ENCODE results near the gene SFMBT1. TPM values are rescaled to one million over a fixed set of nuclear protein-coding genes. Genes with fewer than 3 reads are reported as not detected.

The SFMBT1 gene
- total RNA-seq, 1 donor from 2014 or later = 6.5 TPM

- H3K27me3 Mint-ChIP-seq (ENCODE audit: unreplicated experiment) = no peaks in the 10 kb centered on the region
- no peak for DNase-seq
- no peak overlapping the region for H3K27ac Mint-ChIP-seq (ENCODE audit: unreplicated experiment)
- no peaks in the 10 kb centered on the region for H3K36me3 Mint-ChIP-seq (ENCODE audit: unreplicated experiment)
- H3K4me3 Mint-ChIP-seq (ENCODE audit: unreplicated experiment) = no peak overlapping the region
- peaks cover 2% of the 10 kb centered on the region for H3K9me3 Mint-ChIP-seq (ENCODE audit: unreplicated experiment)
- H3K4me1 Mint-ChIP-seq (ENCODE audit: low read depth, unreplicated experiment) = no peaks in the 10 kb centered on the region
- TF ChIP-seq CTCF (IDR thresholded peaks at IDR 0.05; ENCODE audit: partially characterized antibody, unreplicated experiment) = no peak
Measured at GRCh38 chr3:52983828-52984227, 62.0 kb downstream of the SFMBT1 start.

GRCh38 chr3:52983336-52983807 is 62.5 kb downstream of the SFMBT1 start:
- Mint-ChIP-seq H3K9me3 (ENCODE audit: unreplicated experiment) (peaks cover 2% of the 10 kb centered on the region), H3K27me3 (ENCODE audit: unreplicated experiment) (no peaks in the 10 kb centered on the region), H3K4me1 (ENCODE audit: low read depth, unreplicated experiment) (no peaks in the 10 kb centered on the region), H3K27ac (ENCODE audit: unreplicated experiment) (no peak overlapping the region), H3K4me3 (ENCODE audit: unreplicated experiment) (no peak overlapping the region), H3K36me3 (ENCODE audit: unreplicated experiment) (no peaks in the 10 kb centered on the region)
- DNase-seq = no peak
- TF ChIP-seq CTCF (IDR thresholded peaks at IDR 0.05; ENCODE audit: partially characterized antibody, unreplicated experiment) = no peak

- Mint-ChIP-seq H3K27ac (ENCODE audit: unreplicated experiment) (no peak overlapping the region), H3K4me3 (ENCODE audit: unreplicated experiment) (no peak overlapping the region), H3K36me3 (ENCODE audit: unreplicated experiment) (no peaks in the 10 kb centered on the region), H3K9me3 (ENCODE audit: unreplicated experiment) (peaks cover 2% of the 10 kb centered on the region), H3K27me3 (ENCODE audit: unreplicated experiment) (no peaks in the 10 kb centered on the region), H3K4me1 (ENCODE audit: low read depth, unreplicated experiment) (peaks cover 3% of the 10 kb centered on the region)
- no peak for DNase-seq
- TF ChIP-seq CTCF (IDR thresholded peaks at IDR 0.05; ENCODE audit: partially characterized antibody, unreplicated experiment) = no peak
Measured at GRCh38 chr3:52982839-52983238, 63.0 kb downstream of the SFMBT1 start.

- no peak overlapping the region for H3K4me3 Mint-ChIP-seq (ENCODE audit: unreplicated experiment)
Measured at GRCh38 chr3:52979190-52979983, 66.5 kb downstream of the SFMBT1 start.

More at GRCh38 chr3:52979190-52979983, 66.5 kb downstream of the SFMBT1 start:
- H3K4me1 Mint-ChIP-seq (ENCODE audit: low read depth, unreplicated experiment) = peaks cover 4% of the 10 kb centered on the region
- no peak for DNase-seq
- no peaks in the 10 kb centered on the region for H3K36me3 Mint-ChIP-seq (ENCODE audit: unreplicated experiment)
- no peak overlapping the region for H3K27ac Mint-ChIP-seq (ENCODE audit: unreplicated experiment)
- peaks cover 2% of the 10 kb centered on the region for H3K9me3 Mint-ChIP-seq (ENCODE audit: unreplicated experiment)
- H3K27me3 Mint-ChIP-seq (ENCODE audit: unreplicated experiment) = no peaks in the 10 kb centered on the region
- TF ChIP-seq CTCF (IDR thresholded peaks at IDR 0.05; ENCODE audit: partially characterized antibody, unreplicated experiment) = no peak

Data from glutamatergic neuron (in vitro differentiated cells).